GM19240 (cell line): ENCODE results near the gene ATP8A2.

Source experiments
- DNase-seq: peaks from one replicate; pipeline ENCODE4 v3.0.0; 2011; ENCODE audit warnings: low spot score; ENCODE audit not compliant: insufficient read length

The ATP8A2 gene

DNA sequence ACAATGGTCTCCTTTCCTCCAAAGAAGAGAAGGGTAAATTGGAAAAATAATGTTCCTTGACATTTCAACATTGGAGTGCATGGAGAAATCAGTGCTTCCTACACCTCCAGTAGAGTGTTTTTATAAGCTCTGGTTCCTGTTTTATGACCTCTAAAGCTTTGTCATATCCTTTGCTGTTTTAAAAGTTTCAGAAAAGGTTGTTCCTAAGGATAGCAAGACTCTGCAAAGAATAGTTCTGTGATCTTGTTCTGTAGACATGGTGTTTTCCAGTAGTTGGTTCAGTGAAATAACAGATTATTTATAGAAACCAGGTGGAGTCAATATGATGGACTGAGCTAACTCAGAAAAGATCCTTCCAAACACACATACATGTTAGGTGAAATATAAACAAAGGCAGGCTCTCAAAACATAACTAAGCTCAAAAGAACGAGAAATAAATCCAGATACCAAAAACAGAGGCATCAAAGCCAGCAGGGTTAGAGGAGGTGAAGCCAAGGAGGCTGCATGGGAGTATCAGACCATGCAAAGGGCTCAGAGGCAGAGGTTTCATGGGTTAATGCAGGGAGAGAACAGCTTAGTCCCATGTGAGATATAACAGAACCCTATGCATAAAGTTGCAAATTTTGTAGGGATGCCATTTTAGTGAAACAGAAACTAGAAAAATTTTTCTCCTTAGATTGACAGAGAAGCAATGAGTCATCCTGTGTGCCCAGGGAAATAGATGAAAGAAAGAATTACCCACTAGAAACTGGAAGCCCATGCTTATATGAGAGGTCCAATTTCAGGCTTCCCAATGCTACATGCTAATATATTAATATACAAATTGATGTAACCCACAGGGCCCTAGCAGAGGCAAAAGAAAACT lies 635.7 kb downstream of the ATP8A2 start:
- no peak for DNase-seq

DNA sequence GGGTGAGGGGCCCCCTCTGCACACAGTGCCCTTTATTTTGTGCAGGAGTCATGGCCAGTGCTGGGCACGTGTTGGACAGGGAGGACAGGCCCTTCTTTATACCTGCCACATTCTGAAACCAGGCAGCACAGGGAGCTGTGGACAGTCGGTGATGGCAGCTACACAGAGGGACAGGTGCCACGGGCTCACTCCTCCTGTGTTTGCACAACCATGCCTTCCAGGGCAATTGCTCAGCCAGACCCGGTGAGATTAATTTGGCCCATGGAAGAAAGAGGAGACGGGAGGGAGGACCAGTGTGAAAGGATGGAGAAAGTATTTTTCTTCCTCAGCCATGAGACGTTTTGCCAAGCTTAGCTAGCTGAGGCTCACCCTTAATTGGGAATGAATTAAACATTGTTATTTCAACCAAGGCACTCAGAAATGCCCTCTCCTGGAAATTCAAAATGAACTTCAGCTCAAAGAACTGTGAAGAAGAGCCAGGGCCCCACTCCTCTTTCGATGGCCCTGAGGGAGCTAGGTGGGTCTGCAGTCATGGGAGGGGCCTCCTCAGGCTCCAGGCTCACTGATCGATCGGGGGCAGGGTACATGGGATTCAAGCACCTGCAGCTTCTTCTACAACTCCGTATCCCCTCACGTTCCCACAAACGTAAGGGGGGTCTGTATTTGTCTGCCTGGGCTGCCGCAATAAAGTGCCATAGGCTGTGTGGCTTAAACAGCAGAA lies 638.9 kb downstream of the ATP8A2 start:
- DNase-seq: no peak

GRCh38 chr13:26011208-26011573 lies 639.4 kb downstream of the ATP8A2 start:
- DNase-seq: no peak

GRCh38 chr13:26011996-26012821 lies 640.4 kb downstream of the ATP8A2 start:
- DNase-seq: no peak

DNA sequence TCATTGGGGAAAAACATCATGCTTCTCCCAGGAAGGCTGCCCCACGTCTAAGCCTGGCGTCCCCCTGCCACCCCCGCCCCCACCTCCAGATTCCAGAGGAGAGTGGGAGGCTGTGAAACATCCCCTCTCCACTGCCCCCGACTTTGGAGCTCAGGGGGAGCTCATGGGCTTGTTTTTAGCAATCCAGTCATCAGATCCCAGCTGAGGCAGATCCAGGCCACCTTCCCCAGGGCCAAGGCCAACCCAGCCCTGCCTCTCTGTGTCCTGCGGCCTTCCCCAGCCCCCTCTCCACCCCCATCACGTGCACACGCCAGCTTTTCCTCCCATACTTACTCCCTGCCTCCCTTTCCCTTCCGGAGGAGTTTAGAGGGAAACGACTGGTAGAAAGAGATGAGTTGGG lies 641.2 kb downstream of the ATP8A2 start:
- no peak for DNase-seq

GRCh38 chr13:26015271-26016125 lies 643.7 kb downstream of the ATP8A2 start:
- DNase-seq: no peak

DNA sequence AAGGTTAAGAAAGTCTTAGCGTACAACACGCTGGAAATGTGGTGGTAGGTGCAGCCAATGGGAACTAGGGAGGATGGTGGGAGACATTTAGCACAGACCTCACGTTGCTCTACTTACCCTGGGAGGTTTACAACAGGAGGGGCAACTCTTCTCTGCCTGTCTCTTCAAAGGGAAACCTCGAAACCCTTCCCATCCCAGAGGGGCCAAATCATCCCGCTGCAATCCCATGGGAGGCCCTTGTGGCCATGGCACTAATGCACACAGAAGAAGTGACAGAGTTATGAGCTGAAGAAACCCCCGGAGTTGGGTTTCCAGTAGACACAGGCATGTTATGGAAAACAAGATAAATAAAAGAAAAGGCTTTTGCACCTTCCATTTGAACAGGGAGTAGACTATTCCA lies 644.4 kb downstream of the ATP8A2 start:
- no peak for DNase-seq

- DNase-seq: no peak
Measured at GRCh38 chr13:26017196-26017921, 645.6 kb downstream of the ATP8A2 start.

DNA sequence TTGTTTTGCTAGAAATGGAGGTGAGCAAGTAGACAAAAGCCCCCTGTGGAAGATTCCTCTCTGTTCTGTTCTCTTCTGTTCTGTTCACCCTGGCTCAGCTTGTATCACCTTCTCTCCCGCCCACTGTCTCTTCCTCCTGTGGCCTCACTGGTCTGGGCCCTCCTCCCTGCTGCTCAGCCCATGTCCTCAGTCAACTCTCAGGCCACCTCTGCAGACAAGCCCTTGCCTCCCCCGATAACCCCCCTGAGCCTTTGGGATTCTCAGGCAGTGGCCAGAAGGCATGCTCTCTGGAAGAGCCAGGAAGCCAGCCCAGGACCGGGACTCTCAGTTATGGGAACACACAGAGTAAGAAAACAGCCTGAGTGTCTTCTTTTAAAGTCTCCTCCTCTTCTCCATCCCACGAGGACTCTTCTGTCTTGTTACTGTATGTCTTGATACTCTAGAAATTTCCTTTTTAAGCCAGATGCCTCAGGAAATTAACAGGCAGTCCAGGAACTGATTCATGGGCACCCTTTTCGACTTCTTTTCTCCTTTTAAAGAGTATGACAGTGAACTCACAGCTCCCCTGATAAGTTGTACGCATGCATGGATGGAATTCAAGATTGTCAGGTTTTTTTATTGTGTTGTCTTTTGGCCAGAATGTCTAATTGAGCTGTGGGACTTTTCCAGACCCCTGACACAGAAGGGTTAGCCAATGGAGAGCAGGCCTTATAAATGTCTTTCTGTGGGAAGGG lies 646.3 kb downstream of the ATP8A2 start:
- DNase-seq: no peak

- no peak for DNase-seq
Measured at GRCh38 chr13:26019251-26019650, 647.5 kb downstream of the ATP8A2 start.

GRCh38 chr13:26019881-26020870 lies 648.4 kb downstream of the ATP8A2 start:
- DNase-seq: no peak

GRCh38 chr13:26020891-26021290 lies 649.1 kb downstream of the ATP8A2 start:
- no peak for DNase-seq

DNA sequence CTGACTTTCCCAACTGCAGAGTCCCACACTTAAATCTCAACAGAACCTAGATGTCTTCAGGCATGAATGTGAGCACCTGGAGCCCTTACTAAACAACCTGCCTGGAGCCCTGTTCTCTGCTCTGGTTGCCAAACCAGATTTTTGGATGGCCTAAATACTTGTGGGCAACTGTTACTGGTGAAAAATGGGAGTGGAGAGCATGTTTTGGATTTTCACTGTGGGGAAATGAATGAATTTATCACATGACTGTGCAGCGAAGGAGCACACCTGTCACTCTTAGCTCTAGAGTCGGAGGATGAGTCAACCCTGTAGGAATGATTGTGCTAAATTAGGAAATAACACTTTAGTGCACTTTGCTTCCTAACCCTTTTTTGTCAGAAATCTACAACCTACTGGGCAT lies 649.7 kb downstream of the ATP8A2 start:
- DNase-seq: no peak

GRCh38 chr13:26021956-26022355 lies 650.2 kb downstream of the ATP8A2 start:
- DNase-seq: no peak

GRCh38 chr13:26022538-26023292 lies 650.9 kb downstream of the ATP8A2 start:
- no peak for DNase-seq

- DNase-seq: no peak
Measured at GRCh38 chr13:26024558-26024957, 652.8 kb downstream of the ATP8A2 start.

DNA sequence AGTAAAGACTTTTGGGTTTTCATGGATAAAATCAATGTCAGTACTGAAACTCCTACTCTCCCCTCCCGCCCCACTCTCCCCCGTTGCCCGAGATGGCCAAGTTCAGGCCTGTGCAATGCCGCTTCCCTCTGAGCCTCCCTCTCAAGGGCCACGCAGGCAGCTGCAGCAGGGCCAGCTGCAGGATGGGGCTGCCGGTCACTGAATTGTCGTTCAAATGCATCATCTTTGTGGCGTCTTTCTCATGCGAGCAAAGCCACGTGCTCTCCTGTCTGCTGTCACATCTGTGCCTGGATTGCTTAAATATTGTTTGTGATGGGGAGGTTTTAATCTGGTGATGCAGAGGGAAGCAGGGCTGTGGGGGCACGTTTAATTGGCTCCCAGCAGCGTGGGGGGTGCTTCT lies 653.4 kb downstream of the ATP8A2 start:
- DNase-seq: no peak

- DNase-seq: no peak
Measured at GRCh38 chr13:26025771-26026170, 654.0 kb downstream of the ATP8A2 start.
